H9 (cell line): ENCODE measurements around the gene SLC35D3. TPM values are rescaled to one million over a fixed set of nuclear protein-coding genes. Genes with fewer than 3 reads are reported as not detected.
"Not testable (repeated sequence)": the region's sequence is repeated elsewhere in the genome, so short reads cannot be mapped to it uniquely, and the experiment has no call there.

Source experiments
- DNase-seq: peaks from one replicate; pipeline ENCODE4 v3.0.0-alpha.2; 2017
- H2AFZ ChIP-seq: one replicate; pipeline ENCODE4 v1.6.1; 2013; ENCODE audit warnings: mild to moderate bottlenecking, low read length, control low read depth, moderate library complexity
- H2AK5ac ChIP-seq: 2 replicates; pipeline ENCODE4 v1.6.1; 2013; ENCODE audit warnings: low read length, control low read depth, mixed read lengths; ENCODE audit not compliant: insufficient read length
- H2BK120ac ChIP-seq: one replicate; pipeline ENCODE4 v1.6.1; 2013; ENCODE audit warnings: low read depth, mild to moderate bottlenecking, low read length, control low read depth, inconsistent platforms; ENCODE audit not compliant: poor library complexity, severe bottlenecking
- H2BK12ac ChIP-seq: 2 replicates; pipeline ENCODE4 v1.6.1; 2013; ENCODE audit warnings: low read length, control low read depth, mixed read lengths, low read depth; ENCODE audit not compliant: insufficient read length
- H2BK15ac ChIP-seq: 2 replicates; pipeline ENCODE4 v1.6.1; 2013; ENCODE audit warnings: low read depth, low read length, control low read depth
- H2BK20ac ChIP-seq: one replicate; pipeline ENCODE4 v1.6.1; 2013; ENCODE audit warnings: low read depth, mild to moderate bottlenecking, low read length, control low read depth, inconsistent platforms; ENCODE audit not compliant: poor library complexity, severe bottlenecking
- H2BK5ac ChIP-seq: 2 replicates; pipeline ENCODE4 v1.6.1; 2013; ENCODE audit warnings: low read length, control low read depth, mixed read lengths; ENCODE audit not compliant: insufficient read length
- H3K14ac ChIP-seq: 2 replicates; pipeline ENCODE4 v1.6.1; 2013; ENCODE audit warnings: low read length, control low read depth; ENCODE audit not compliant: insufficient read depth
- H3K18ac ChIP-seq: 2 replicates; pipeline ENCODE4 v1.6.1; 2013; ENCODE audit warnings: low read depth, mild to moderate bottlenecking, mixed read lengths, low read length, control low read depth; ENCODE audit not compliant: insufficient read length
- H3K23ac ChIP-seq: 2 replicates; pipeline ENCODE4 v1.6.1; 2013; ENCODE audit warnings: low read length, control low read depth, mixed read lengths, low read depth; ENCODE audit not compliant: insufficient read length
- H3K23me2 ChIP-seq: 2 replicates; pipeline ENCODE4 v1.6.1; 2013; ENCODE audit warnings: low read depth, mild to moderate bottlenecking, mixed read lengths, low read length, control low read depth; ENCODE audit not compliant: insufficient read length, poor library complexity, severe bottlenecking
- H3K27ac ChIP-seq: 2 replicates; pipeline ENCODE4 v1.5.1; 2013; ENCODE audit warnings: low read length, control low read depth, mixed read lengths, low read depth; ENCODE audit not compliant: insufficient read length
- H3K27me3 ChIP-seq: 2 replicates; pipeline ENCODE4 v1.6.1; 2013; ENCODE audit warnings: low read length, control low read depth, inconsistent platforms; ENCODE audit not compliant: insufficient read depth
- H3K4ac ChIP-seq: 2 replicates; pipeline ENCODE4 v1.6.1; 2013; ENCODE audit warnings: low read depth, mild to moderate bottlenecking, control low read depth, inconsistent platforms, low read length, moderate library complexity
- H3K4me1 ChIP-seq: 2 replicates; pipeline ENCODE4 v1.6.1; 2013; ENCODE audit warnings: low read length, control low read depth, inconsistent platforms; ENCODE audit not compliant: insufficient read depth
- H3K4me2 ChIP-seq: 2 replicates; pipeline ENCODE4 v1.6.1; 2013; ENCODE audit warnings: low read length, control low read depth, mixed read lengths; ENCODE audit not compliant: insufficient read length, insufficient read depth
- H3K56ac ChIP-seq: 2 replicates; pipeline ENCODE4 v1.6.1; 2013; ENCODE audit warnings: low read depth, mild to moderate bottlenecking, mixed read lengths, low read length, control low read depth; ENCODE audit not compliant: insufficient read length
- H3K79me1 ChIP-seq: 2 replicates; pipeline ENCODE4 v1.6.1; 2013; ENCODE audit warnings: low read depth, mild to moderate bottlenecking, moderate library complexity, low read length, control low read depth, inconsistent platforms; ENCODE audit not compliant: insufficient read depth, poor library complexity, severe bottlenecking
- H3K79me2 ChIP-seq: 2 replicates; pipeline ENCODE4 v1.6.1; 2013; ENCODE audit warnings: low read length, control low read depth, inconsistent platforms; ENCODE audit not compliant: insufficient read depth
- H3K9ac ChIP-seq: 2 replicates; pipeline ENCODE4 v1.6.1; 2013; ENCODE audit warnings: low read length, control low read depth, mixed read lengths; ENCODE audit not compliant: insufficient read length; ENCODE audit errors: extremely low read depth
- H3K9me3 ChIP-seq: one replicate; pipeline ENCODE4 v1.6.1; 2013; ENCODE audit warnings: low read depth, low read length, inconsistent platforms; ENCODE audit not compliant: control insufficient read depth
- H3T11ph ChIP-seq: one replicate; pipeline ENCODE4 v1.6.1; 2013; ENCODE audit warnings: mild to moderate bottlenecking, low read length, control low read depth, inconsistent platforms
- H4K20me1 ChIP-seq: one replicate; pipeline ENCODE4 v1.6.1; 2013; ENCODE audit not compliant: control insufficient read depth, insufficient read length, insufficient read depth
- H4K5ac ChIP-seq: 2 replicates; pipeline ENCODE4 v1.6.1; 2013; ENCODE audit warnings: low read depth, mild to moderate bottlenecking, mixed read lengths, low read length, control low read depth; ENCODE audit not compliant: insufficient read length
- H4K8ac ChIP-seq: replicated peaks from 2 replicates; pipeline ENCODE4 v1.6.1; 2013; ENCODE audit warnings: low read length, control low read depth, mixed read lengths, low read depth; ENCODE audit not compliant: insufficient read length
- H4K91ac ChIP-seq: 2 replicates; pipeline ENCODE4 v1.6.1; 2013; ENCODE audit warnings: low read depth, mild to moderate bottlenecking, moderate library complexity, mixed read lengths, low read length, control low read depth; ENCODE audit not compliant: insufficient read length
- H3K27ac Mint-ChIP-seq, 3 experiments: 2 replicates in 2 of 3; 3 replicates in 1 of 3; pipeline ENCODE4 v1.8.0; 2020 to 2021; ENCODE audit warnings: mixed read lengths in 3 of 3, mild to moderate bottlenecking in 1 of 3, moderate library complexity in 1 of 3
- H3K27me3 Mint-ChIP-seq: 2 replicates; pipeline ENCODE4 v1.8.0; 2021; ENCODE audit warnings: low read depth, mild to moderate bottlenecking, moderate library complexity, mixed read lengths
- H3K36me3 Mint-ChIP-seq, 3 experiments: 2 replicates in 2 of 3; 3 replicates in 1 of 3; pipeline ENCODE4 v1.8.0; 2020 to 2021; ENCODE audit warnings: low read depth in 3 of 3, mixed read lengths in 3 of 3; ENCODE audit not compliant: insufficient read depth in 1 of 3
- H3K4me1 Mint-ChIP-seq, 2 experiments: 2 replicates each; pipeline ENCODE4 v1.8.0; 2020; ENCODE audit warnings: mixed read lengths in 2 of 2
- H3K4me3 Mint-ChIP-seq, 2 experiments: 2 replicates in 1 of 2; 3 replicates in 1 of 2; pipeline ENCODE4 v1.8.0; 2020 to 2021; ENCODE audit warnings: mild to moderate bottlenecking in 2 of 2, mixed read lengths in 2 of 2, moderate library complexity in 1 of 2
- H3K9me3 Mint-ChIP-seq, 2 experiments: 2 replicates in 1 of 2; 3 replicates in 1 of 2; pipeline ENCODE4 v1.8.0; 2020; ENCODE audit warnings: mild to moderate bottlenecking in 2 of 2, mixed read lengths in 2 of 2, moderate library complexity in 1 of 2
- WGBS: extraction: QIAGEN DNeasy Blood & Tissue Kit; methylation state at CpG from one replicate; pipeline ENCODE4 v1.1.7; 2013; ENCODE audit warnings: missing lambda C conversion rate, low lambda C conversion rate, mixed read lengths; ENCODE audit not compliant: insufficient read length; ENCODE audit errors: extremely low coverage; 5-methylcytosine and 5-hydroxymethylcytosine counted together
- total RNA-seq: library from RNA; stranded (reverse); gene quantifications from 2 replicates; pipeline ENCODE4 v1.2.1, GENCODE V29; 2021
- TF ChIP-seq, protein P1 (sequence below): fragments of 200-600 bp; sonication (generic); conservative IDR thresholded peaks from 3 replicates; pipeline ENCODE4 v1.8.0; 2021; ENCODE audit warnings: antibody characterized with exemption, mild to moderate bottlenecking

The SLC35D3 gene
- total RNA-seq, 1 experiment from 2014 or later: 0.17 TPM

DNA sequence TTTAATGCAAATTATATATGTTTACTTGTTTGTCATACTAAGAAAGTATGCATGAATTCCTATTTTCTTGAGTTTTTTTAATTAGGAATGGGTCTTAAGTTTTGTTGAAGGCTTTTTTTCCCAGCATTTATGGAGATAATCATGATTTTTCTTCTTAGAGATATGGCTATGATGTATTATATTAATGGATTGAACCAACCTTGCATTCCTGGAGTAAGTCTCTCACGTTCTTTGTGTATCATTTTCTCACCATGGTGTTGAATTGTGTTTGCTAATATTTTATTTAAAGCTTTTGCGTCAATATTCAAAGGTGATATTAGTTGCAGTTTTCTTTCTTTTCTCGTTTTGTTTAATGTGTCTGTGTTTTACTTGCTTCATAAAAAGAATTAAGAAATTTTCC is 48.4 kb upstream of the SLC35D3 start:
- Mint-ChIP-seq H3K27me3 (no peaks in the 10 kb centered on the region), H3K27ac (no peak overlapping the region), H3K36me3 (peaks cover 24 to 33% (median 33%) of the 10 kb centered on the region in 3 experiments), H3K4me1 (no peaks in the 10 kb centered on the region), H3K4me3 (no peak overlapping the region), H3K9me3 (peaks cover 7 to 20% of the 10 kb centered on the region in 2 experiments; a peak in 4 of 5 replicates)
- Histone ChIP-seq H3K4me1 (no peaks in the 10 kb centered on the region), H3K18ac (no peak overlapping the region), H3K9me3 (no peaks in the 10 kb centered on the region), H3K27ac (no peak overlapping the region), H4K8ac (no peak overlapping the region), H3K4me2 (no peak overlapping the region), H2BK120ac (no peak overlapping the region), H2AK5ac (no peak overlapping the region), H3K14ac (no peak overlapping the region), H3K9ac (no peak overlapping the region), H2BK12ac (no peak overlapping the region), H4K5ac (no peak overlapping the region), H2BK20ac (no peak overlapping the region), H2AFZ (no peak overlapping the region), H3K4ac (no peak overlapping the region), H3K56ac (no peak overlapping the region), H4K91ac (no peak overlapping the region), H2BK15ac (no peak overlapping the region), H3K79me1 (no peaks in the 10 kb centered on the region), H2BK5ac (no peak overlapping the region), H4K20me1 (no peaks in the 10 kb centered on the region), H3K23ac (no peak overlapping the region), H3K79me2 (no peaks in the 10 kb centered on the region), H3K27me3 (no peaks in the 10 kb centered on the region), H3T11ph (no peak overlapping the region), H3K23me2 (no peaks in the 10 kb centered on the region)
- no CpG with 5 or more reads among the region's 3 CpGs for WGBS
- TF ChIP-seq, protein P1, sequence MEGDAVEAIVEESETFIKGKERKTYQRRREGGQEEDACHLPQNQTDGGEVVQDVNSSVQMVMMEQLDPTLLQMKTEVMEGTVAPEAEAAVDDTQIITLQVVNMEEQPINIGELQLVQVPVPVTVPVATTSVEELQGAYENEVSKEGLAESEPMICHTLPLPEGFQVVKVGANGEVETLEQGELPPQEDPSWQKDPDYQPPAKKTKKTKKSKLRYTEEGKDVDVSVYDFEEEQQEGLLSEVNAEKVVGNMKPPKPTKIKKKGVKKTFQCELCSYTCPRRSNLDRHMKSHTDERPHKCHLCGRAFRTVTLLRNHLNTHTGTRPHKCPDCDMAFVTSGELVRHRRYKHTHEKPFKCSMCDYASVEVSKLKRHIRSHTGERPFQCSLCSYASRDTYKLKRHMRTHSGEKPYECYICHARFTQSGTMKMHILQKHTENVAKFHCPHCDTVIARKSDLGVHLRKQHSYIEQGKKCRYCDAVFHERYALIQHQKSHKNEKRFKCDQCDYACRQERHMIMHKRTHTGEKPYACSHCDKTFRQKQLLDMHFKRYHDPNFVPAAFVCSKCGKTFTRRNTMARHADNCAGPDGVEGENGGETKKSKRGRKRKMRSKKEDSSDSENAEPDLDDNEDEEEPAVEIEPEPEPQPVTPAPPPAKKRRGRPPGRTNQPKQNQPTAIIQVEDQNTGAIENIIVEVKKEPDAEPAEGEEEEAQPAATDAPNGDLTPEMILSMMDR: no peak
- DNase-seq: no peak

- H2BK12ac ChIP-seq, H2AK5ac ChIP-seq, H3K79me2 ChIP-seq, H2BK120ac ChIP-seq, H3K79me1 ChIP-seq, H4K20me1 ChIP-seq, H4K8ac ChIP-seq, H3K27ac Mint-ChIP-seq, H2BK15ac ChIP-seq, H3K14ac ChIP-seq, H4K5ac ChIP-seq, H3K9ac ChIP-seq, H3K23me2 ChIP-seq, H2AFZ ChIP-seq, H3K4me1 Mint-ChIP-seq, DNase-seq, H3K23ac ChIP-seq, H2BK5ac ChIP-seq, H3K27me3 Mint-ChIP-seq, H3K27me3 ChIP-seq, H3K4me3 Mint-ChIP-seq, H3T11ph ChIP-seq, H3K56ac ChIP-seq, H3K4me2 ChIP-seq, H4K91ac ChIP-seq, H3K4ac ChIP-seq, H2BK20ac ChIP-seq, H3K4me1 ChIP-seq, H3K18ac ChIP-seq, H3K9me3 ChIP-seq, H3K27ac ChIP-seq: not testable (repeated sequence)
- peaks cover 24 to 33% (median 33%) of the 10 kb centered on the region in 3 experiments for H3K36me3 Mint-ChIP-seq
- WGBS: no CpG with 5 or more reads among the region's 4 CpGs
- H3K9me3 Mint-ChIP-seq: peaks cover 7 to 20% of the 10 kb centered on the region in 2 experiments; a peak in 4 of 5 replicates
Measured at GRCh38 chr6:136876469-136876868, 45.6 kb upstream of the SLC35D3 start.
